Ramos (cell line): ENCODE measurements around the gene MILR1.

Source experiments
- in situ Hi-C: fragments of 300-500 bp; cut with MboI; formaldehyde crosslinking; loops from one replicate; pipeline ENCODE4 v1.14.3; 2022; ENCODE audit warnings: low sequenced_read_pairs; ENCODE audit not compliant: unreplicated experiment

Gene MILR1, protein sequence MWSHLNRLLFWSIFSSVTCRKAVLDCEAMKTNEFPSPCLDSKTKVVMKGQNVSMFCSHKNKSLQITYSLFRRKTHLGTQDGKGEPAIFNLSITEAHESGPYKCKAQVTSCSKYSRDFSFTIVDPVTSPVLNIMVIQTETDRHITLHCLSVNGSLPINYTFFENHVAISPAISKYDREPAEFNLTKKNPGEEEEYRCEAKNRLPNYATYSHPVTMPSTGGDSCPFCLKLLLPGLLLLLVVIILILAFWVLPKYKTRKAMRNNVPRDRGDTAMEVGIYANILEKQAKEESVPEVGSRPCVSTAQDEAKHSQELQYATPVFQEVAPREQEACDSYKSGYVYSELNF

DNA sequence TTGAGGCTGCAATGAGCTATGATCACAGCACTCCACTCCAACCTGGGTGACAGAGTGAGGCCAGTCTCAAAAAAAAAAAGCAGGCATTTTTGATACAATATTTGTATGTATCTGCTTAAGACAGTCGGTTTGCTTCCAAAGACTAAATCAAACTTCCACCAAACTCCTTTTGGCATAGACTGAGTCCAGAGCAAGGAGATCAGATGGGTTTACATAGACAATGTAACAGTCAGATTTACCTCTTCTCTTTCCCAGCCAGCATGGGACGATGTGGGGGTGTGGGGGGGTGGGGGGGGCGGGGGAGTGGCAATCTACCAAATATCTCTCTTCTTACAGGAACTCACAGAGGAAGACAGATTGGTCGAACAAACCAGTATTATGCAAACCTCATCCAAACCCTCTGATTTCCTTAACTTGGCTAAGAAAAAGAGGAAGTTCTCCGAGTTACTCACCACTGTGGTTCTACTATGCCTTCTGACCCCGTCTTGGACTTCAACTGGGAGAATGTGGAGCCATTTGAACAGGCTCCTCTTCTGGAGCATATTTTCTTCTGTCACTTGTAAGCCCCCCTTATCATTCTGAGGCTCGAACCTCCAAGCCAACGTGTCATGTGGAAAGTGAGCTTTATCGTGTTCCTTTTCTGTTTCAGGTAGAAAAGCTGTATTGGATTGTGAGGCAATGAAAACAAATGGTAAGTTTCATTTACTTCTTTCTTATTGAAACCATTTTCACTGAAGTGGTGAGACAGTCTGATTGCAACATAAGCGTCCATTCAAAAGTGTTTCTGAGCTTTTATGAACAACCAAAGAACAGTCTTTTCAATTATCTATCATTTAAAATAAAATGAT, at the start of gene MILR1:
TSS of gene MILR1 (plus strand) at position 451 of the 848 bp plus-strand sequence. CDS start at position 505, 54 bp downstream.
- in situ Hi-C loops, result no loop called here

DNA sequence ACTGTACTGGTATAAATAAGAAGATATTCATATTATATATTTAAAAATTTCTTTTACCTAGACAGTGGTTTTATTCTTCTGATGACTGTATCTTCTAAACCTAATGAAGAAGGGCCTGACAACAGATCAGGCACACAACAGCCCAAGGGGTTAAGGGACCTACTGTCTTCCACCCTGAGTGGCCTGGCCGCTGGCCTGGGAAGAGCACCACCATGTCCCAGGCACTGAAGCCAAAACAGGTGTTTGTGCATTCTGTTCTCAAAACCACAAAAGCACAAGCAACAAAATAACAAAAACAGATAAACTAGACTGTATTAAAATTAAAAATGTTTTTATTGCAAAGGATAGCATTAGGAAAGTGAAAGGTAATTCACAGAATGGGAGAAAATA, 49.2 kb upstream of the MILR1 start:
- in situ Hi-C loops, result no loop called here

DNA sequence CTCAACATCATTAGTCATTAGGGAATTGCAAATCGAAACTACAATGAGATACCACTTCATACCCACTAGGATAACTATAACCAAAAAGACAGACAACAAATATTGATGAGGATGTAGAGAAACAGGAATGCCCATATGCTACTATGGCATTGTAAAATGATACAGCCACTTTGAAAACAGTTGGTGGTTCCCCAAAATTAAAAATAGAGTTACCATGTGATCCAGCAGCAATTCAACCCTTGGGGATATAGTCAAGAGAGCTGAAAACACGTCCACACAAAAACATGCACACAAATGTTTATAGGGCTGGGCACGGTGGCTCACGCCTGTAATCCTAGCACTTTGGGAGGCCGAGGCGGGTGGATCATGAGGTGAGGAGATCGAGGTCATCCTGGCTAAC, 48.3 kb upstream of the MILR1 start:
- in situ Hi-C loops, result no loop called here

DNA sequence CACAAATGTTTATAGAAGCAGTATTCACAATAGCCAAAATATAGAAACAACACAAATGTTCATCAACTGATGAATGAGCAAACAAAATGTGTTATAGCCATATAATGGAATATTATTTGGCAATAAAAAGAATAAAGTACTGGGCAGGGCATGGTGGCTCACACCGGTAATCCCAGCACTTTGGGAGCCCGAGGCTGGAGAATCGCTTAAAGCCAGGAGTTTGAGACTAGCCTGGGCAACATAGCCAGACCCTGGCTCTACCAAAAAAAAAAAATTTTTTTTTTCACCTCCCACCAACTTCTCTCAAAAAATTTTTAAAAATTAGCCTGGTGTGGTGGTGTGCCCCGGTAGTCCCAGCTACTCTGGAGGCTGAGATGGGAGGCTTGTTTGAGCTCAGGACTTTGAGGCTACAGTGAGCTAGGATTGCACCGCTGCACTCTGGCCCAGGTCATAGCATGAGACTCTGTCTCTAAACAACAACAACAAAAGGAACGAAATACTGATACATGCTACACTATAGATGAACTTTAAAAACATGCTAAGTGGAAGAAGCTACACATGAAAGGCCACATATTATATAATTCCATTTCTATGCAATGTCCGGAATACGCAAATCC, 47.6 kb upstream of the MILR1 start:
- in situ Hi-C loops, result no loop called here

DNA sequence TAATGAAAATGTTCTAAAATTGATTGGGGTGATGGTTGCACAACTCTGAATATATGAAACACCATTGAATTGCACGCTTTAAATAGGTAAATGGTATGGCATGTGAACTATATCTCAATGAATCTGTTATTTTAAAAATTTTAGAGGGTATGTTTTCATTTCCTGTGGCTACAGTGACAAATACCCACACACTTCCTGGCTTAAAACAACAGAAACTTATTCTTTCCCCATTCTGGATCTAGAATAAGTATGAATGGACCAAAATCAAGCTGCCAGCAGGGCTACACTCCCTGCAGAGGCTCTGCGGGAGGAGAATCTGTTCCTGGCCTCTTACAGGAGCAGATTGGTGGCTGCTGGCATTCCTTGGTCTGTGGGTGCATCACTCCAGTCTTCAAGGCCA, 47.0 kb upstream of the MILR1 start:
- in situ Hi-C loops, result no loop called here

DNA sequence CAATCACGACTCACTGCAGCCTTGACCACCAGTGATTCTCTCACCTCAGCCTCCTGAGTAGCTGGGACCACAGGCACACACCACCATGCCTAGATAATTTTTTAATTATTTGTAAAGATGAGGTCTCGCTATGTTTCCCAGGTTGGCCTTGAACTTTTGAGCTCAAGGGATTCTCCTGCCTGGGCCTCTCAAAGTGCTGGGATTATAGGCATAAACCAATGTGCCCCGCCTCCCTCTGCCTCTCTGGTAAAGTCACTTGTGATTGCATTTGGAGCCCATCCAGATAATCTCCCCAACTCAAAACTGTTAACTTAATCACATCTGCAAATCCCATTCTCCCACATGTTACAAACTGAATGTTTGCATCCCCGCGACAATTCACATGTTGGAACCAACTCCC, 46.4 kb upstream of the MILR1 start:
- in situ Hi-C loops, result no loop called here

DNA sequence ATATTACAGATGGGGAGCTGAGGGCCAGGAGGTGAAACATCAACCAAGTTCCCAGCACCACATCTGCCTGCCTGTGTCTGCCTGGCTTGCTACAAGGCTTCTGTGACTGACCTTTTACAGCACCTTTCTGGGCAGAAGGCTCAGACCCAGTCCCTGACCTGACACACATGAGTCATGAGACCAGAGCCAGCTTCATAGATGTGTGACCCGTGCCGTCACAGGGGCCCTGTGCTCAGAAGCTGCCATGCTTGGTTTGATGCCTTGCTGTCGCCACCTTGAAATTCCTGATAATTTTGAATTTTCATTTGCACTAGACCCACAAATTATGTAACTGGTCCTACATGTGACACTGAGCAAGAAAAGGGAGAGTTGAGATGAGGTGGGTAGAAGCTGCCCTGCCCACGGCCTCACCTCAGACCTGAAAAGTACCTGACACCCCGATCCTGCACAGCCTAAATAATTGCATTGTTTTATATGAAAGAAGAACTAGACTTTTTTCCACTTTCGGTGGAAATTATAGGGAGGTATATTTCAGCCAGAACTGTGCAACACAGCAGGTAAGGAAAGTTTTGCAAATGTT, 44.9 kb upstream of the MILR1 start:
- in situ Hi-C loops, result no loop called here

DNA sequence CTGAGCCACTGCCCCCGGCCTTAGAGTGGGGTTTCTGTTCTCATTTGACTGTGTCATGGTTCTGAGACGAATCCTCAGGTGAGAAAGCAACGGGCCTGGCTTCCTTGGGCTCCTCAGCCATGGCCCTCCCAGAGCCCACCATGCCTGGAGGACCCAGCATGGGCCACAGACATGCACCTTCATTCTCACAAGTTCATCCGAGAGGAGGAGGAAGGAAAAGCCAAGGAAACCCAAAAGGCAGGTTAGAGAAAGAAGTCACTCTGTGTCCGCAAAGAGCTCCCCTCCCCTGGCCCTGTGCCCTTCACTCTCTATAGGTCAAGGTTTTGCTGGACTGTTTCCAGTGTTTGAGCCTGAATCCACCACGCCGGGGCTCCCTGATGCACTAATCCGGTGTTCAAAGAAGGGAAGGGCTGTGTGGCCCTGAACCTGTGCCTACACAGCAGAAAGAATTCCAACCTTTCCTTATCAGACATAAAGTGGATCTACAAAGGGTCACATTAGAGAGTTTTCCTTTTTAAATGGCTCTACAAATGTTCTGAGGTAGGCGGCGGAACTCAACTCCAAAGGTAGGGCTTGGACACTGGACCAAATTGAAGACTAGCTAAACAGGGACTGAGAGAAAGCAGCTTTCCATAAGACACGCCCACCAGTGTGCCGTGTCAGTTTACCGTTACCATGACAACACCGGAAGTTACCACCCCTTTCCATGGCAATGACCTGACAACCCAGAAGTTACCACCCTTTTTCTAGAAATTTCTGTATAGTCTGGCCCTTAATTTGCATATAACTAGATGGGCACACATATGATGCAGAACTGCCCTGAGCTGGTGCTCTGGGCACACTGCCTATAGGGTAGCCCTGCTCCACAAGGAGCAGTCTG, 42.4 kb upstream of the MILR1 start:
- in situ Hi-C loops, result no loop called here

DNA sequence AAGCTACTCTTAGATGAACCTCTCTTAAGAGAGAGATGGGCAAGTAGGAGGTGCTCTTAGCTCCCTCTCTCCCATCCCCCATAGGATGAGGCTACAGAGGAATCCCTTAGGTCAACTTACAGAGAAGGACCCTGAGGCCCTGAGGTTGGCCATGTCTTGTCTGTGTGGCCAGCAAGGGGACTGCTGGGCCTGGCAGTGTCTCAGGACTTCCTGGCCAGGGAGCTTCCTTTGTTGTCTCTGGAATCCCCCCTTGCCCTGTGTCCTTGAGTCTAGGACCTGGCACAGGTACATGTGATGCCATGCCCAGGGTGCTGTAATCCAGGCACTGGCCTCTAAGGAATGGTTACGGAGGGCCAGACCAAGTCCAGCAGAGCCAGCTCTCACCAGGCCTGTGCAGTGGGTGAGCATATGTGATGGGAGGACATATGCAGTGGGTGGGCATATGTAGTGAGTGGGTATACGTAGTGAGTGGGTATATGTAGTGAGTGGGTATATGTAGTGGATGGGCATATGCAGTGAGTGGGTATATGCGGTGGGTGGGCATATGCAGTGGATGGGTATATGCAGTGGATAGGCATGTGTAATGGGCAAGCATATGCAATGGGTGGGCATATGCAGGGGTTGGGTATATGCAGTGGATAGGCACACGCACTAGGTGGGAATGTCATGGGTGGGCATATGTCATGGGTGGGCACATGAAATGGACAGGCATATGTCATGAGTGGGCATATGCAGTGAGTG, 38.0 kb upstream of the MILR1 start:
- in situ Hi-C loops, result no loop called here

DNA sequence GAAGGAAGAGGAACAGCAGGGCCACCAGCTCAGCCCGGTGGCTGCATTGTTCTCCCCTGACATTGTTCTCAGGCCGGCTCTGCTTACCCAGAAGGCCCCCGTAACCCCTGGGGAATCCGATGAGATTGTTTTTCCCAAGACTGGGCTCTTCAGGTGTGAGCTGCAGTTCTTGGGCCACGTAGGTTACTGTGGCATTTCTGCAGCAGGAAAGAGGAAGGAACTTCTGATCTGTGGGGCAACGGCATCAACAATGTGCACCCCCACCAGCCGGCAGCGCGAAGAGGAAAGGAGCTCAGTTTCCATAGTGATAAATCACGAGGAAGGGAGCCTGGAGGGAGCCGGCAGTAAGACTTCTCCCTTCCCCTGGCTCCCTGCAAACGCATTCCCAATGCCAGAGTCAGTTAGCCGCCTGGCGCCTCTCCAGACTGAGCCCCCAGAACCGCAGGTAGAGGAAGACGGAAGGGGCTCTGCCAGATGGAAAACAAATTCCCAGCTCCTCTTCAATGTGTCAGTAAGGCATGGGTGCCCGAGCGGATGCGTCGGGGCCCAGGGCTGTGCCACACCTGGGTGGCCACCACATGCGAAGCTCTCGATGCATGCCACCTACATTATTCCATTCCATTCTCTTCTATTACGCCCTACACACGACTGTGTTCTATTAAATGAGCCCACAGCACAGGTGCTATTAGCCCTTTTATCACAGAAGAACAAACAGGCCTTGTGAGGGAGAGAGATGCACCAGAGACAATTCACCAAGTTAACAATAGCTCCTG, 36.7 kb upstream of the MILR1 start:
- in situ Hi-C loops, result no loop called here

DNA sequence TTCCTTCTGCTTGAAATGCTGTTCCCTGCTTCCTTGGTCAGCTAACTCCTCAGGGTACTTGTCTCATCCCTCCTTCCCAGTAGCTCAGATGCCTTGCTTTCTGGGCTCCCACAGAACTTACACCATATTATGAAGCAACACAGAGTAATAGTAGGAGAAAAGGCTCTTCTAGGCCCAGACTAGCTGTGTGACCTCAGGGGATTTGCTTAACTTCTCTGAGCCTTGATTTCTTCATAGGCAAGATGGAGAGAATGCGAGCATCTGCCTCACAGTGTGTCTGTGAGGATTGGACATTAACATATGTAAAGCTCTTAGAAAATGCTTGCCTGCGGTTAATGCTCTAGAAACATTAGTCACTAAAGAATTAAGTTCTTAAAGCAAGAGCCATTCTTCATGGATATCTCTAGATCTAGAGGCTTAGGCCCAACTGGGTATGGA, 36.0 kb upstream of the MILR1 start:
- in situ Hi-C loops, result no loop called here

DNA sequence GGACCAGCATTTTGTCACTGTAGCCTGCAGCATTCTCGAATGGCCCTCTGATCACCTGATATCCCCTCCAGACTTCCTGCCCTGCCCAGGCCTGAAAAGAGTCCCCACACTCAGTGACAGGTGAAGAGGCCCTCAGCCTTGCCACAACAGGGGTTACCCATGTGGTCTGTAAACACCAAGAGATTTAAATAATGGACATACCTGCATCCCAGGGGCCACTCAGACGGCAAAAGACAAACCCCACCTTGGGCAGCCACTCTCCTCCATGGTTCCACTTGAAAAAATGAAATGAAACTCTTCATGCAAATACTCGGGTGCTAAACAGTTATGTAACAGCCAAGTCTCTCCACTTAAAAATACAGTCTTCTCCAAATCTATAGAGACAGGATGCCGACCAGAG, 35.4 kb upstream of the MILR1 start:
- in situ Hi-C loops, result no loop called here

DNA sequence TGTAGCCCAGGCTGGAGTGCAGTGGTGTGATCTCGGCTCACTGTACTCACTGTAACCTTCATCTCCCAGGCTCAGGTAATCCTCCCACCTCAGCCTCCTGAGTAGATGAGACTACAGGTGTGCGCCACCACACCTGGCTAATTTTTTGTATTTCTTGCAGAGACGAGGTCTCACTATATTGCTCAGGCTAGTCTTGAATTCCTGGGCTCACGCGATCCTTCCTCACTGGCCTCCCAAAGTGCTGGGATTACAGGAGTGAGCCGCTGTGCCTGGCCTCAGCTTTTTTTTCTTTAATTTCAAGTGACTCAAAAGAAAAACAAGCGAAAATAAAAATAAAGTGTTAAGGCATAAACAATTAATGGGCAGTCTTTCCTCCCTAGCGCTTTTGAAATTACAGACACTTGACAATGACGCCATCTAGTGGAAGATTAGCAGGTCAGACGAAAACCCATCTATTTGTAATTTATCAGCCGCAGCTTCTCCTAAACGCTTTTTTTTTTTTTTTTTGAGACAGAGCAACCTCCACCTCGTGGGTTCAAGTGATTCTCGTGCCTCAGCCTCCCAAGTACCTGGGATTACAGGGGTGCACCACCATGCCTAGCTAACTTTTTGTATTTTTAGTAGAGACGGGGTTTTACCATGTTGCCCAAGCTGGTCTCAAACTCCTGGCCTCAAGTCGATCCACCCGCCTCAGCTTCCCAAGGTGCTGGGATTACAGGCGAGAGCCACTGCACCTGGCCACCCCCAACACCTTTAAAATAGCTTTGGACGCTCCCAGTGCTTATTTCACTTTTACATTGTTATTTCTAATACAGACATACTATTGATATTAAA, 30.2 kb upstream of the MILR1 start:
- in situ Hi-C loops, result no loop called here

DNA sequence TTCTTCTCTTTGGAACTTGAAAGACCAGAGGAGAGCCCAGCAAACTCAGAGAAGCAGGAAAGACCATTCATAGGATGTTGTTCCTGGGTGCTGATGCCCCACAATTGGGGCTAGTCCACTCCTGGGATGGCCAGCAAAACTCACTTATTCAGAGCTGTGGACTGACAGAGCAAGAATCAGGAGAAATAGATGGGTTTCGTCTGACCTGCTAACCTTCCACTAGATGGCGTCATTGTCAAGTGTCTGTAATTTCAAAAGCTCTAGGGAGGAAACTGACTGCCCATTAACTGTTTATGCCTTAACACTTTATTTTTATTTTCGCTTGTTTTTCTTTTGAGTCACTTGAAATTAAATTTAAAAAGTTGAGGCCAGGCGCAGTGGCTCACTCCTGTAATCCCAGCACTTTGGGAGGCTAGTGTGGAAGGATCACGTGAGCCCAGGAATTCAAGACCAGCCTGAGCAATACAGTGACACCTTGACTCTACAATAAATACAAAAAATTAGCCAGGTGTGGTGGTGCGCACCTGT, 28.7 kb upstream of the MILR1 start:
- in situ Hi-C loops, result loop anchor here (5.0 to 10.0 kb wide), 4 partner anchors 72 to 315 kb away; no protein-coding TSS in a partner anchor

DNA sequence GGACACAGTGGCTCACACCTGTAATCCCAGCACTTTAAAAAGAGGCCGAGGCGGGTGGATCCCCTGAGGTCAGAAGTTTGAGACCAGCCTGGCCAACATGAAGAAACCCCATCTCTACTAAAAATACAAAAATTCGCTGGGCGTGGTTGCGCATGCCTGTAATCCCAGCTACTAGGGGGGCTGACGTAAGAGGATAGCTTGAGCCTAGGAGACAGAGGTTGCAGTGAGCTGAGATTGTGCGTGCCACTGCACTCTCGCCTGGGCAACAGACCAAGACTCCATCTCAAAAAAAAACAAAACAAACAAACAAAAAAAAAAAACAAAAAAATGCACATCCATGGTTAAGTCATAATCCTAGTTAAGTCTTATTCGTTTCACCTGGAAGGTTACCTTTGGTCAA, 26.8 kb upstream of the MILR1 start:
- in situ Hi-C loops, result loop anchor here (5.0 to 10.0 kb wide), 4 partner anchors 70 to 313 kb away; no protein-coding TSS in a partner anchor

DNA sequence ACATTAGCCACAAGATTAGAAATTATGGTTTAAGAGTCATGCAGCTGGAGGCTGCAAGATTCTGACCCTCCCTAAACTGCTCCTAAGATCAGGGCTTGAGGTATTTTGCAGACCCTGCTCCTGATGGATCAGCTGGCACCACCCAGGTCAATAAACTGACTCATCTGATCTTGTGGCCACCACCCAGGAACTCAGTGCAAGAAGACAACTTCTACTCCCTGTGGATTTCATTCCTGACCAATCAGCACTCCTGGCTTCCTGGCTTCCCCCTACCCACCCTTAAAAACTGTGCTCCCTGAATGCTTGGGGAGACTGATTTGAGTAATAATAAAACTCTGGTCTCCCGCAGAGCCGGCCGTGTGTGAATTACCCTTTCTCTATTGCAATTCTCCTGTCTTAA, 25.0 kb upstream of the MILR1 start:
- in situ Hi-C loops, result loop anchor here (5.0 to 10.0 kb wide), 4 partner anchors 68 to 311 kb away; no protein-coding TSS in a partner anchor

DNA sequence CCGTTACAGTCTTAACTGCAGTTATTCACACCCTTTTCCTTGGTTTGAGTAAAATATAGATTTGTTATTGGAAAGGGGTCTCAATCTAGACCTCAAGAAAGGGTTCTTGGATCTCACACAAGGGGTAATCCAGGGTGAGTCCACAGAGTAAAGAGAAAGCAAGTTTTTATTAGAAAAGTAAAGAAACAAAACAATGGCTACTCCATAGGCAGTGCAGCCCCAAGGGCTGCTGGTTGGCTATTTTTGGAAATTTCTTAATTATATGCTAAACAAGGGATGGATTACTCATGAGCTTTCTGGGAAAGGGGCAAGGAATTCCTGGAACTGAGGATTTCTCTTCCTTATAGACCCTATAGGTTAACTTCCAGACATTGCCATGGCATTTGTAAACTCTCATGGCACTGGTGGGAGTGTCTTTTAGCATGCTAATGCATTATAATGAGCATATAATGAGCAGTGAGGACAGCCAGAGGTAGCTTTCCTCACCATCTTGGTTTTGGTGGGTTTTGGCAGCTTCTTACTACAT, 24.5 kb upstream of the MILR1 start:
- in situ Hi-C loops, result loop anchor here (5.0 to 10.0 kb wide), 4 partner anchors 68 to 310 kb away; no protein-coding TSS in a partner anchor
